GM18498 (cell line): ENCODE data around the gene SNRNP35.
"Not testable (repeated sequence)": the region's sequence is repeated elsewhere in the genome, so short reads cannot be mapped to it uniquely, and the experiment has no call there.

Experiments
- ATAC-seq: cut with Tn5 transposase; IDR thresholded peaks from one replicate; pipeline ENCODE4 v1.9.1; 2021; ENCODE audit warnings: mild to moderate bottlenecking, moderate library complexity; ENCODE audit not compliant: unreplicated experiment

Gene SNRNP35

GRCh38 chr12:123457980-123458779 is at the start of gene SNRNP35:
TSS of gene SNRNP35 (plus strand) at chr12:123458139. CDS start at chr12:123465541, 7,402 bp downstream.
- peak; percentile 58 for ATAC-seq

- not testable (repeated sequence) for ATAC-seq
Measured at GRCh38 chr12:123408619-123409018, 49.3 kb upstream of the SNRNP35 start.

GRCh38 chr12:123409284-123410040 is 48.5 kb upstream of the SNRNP35 start:
- ATAC-seq = not testable (repeated sequence)

- ATAC-seq = no peak
Measured at GRCh38 chr12:123410041-123410412, 47.9 kb upstream of the SNRNP35 start.

- no peak for ATAC-seq
Measured at GRCh38 chr12:123421314-123421713, 36.6 kb upstream of the SNRNP35 start.

GRCh38 chr12:123427036-123427769 is 30.7 kb upstream of the SNRNP35 start:
- ATAC-seq = peak; percentile 87

- no peak for ATAC-seq
Measured at GRCh38 chr12:123428591-123428990, 29.3 kb upstream of the SNRNP35 start.

GRCh38 chr12:123429101-123429500 is 28.8 kb upstream of the SNRNP35 start:
- not testable (repeated sequence) for ATAC-seq

- not testable (repeated sequence) for ATAC-seq
Measured at GRCh38 chr12:123431951-123432817, 25.8 kb upstream of the SNRNP35 start.

- ATAC-seq = no peak
Measured at GRCh38 chr12:123433615-123434014, 24.3 kb upstream of the SNRNP35 start.

GRCh38 chr12:123435636-123436016 is 22.3 kb upstream of the SNRNP35 start:
- ATAC-seq = no peak

GRCh38 chr12:123436017-123436964 is 21.6 kb upstream of the SNRNP35 start, which contains the start of gene RILPL2:
TSS of gene RILPL2 (minus strand) at chr12:123436684. CDS start at chr12:123436420, 264 bp downstream.
- ATAC-seq = peak; percentile 81

- ATAC-seq = peak; percentile 50
Measured at GRCh38 chr12:123441523-123442164, 16.3 kb upstream of the SNRNP35 start.

GRCh38 chr12:123442774-123443173 is 15.2 kb upstream of the SNRNP35 start:
- no peak for ATAC-seq

GRCh38 chr12:123444092-123445026 is 13.6 kb upstream of the SNRNP35 start:
- no peak for ATAC-seq

- no peak for ATAC-seq
Measured at GRCh38 chr12:123445388-123446332, 12.3 kb upstream of the SNRNP35 start.
